GM21447 (cell line): Measurements from ENCODE around the gene TUBB2B.

Experiments
- ATAC-seq: cut with Tn5 transposase; IDR thresholded peaks from one replicate; pipeline ENCODE4 v1.9.1; 2021; ENCODE audit not compliant: unreplicated experiment

The TUBB2B gene

DNA sequence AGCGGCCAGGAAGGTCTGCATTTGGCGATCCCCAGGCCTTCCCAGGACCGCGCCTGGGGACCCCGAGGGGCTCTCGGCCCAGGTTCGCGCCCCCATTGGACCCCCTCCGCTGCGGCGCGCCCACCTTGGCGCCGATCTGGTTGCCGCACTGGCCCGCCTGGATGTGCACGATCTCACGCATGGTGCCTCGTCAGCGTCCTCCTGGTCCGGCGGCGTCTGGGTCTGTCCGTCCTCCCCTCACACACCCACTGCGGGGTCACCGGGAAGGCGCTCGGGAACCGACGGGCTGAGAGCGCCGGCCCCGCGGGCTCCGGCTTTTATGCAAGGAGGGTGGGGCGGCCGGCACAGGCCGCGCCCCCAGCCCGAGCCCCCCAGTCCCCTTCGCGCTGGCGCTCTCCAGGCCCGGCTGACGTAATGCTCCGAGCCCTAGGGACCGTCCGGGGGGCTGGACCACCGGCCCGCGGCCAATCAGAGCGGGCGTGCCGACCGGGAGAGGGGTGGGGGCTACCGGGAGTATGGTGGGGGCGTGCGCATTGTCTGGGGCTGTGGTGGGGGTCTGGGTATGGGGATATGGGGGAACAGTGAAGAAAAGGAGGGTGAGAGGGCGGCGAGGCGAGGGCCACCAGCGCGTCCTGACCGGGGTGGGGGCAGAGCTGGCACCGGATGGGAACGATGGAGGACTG lies at the start of gene TUBB2B:
TUBB2B (minus strand) TSS at position 291 of the 683 bp plus-strand sequence; CDS start at position 181, 110 bp downstream.
- ATAC-seq = no peak

DNA sequence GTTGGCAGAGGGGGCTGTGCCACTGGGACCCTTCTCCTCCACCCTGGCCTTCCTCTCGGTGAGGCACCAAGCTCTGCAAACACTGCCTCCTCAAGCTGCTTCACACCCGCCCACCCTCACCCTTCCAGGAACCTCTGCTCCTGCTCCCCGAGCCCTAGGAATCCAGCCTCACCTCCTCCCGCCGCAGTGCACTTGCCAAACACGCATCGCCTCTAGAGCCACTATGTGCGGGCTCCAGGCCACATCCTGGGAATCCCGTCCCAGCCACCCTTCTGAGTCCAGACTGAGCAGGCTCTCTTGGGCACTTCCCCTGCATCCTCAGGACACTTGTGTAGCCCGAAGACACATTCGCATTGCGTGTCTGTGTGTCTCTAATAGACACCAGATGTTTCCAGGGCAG lies 49.8 kb upstream of the TUBB2B start:
- no peak for ATAC-seq

GRCh38 chr6:3276174-3277167 lies 49.0 kb upstream of the TUBB2B start:
- no peak for ATAC-seq

GRCh38 chr6:3273707-3274521 lies 46.5 kb upstream of the TUBB2B start:
- no peak for ATAC-seq

DNA sequence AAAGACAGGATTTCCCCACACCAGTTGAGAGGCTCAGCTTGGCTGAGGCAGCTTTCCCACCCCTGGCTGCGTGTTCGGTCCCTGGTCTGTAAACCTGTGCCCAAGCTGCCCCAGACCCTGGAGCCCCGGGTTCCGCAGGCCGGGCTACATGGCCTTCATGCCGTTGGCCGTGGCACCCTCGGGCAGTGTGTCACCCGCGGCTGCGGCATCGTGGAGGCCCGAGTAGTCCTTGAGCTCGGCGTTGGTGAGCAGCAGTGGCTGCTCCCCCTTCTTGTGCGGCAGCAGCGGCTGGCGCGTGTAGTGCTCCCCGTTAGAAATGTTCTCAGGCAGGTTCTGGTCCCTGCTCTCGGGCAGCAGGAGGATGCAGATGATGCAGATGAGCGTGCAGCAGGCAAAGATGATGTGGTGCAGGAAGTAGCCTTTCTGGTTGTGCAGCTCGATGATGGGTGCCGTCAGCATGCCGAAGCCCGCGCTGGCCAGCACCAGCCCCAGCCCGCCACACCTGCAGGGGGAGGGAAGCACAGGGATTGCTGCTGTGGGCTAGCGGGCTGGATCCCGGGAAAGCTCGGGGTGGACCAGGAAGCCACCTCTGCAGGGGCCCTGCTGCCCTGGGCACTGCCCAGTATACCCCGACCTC lies 45.6 kb upstream of the TUBB2B start:
- ATAC-seq = no peak

DNA sequence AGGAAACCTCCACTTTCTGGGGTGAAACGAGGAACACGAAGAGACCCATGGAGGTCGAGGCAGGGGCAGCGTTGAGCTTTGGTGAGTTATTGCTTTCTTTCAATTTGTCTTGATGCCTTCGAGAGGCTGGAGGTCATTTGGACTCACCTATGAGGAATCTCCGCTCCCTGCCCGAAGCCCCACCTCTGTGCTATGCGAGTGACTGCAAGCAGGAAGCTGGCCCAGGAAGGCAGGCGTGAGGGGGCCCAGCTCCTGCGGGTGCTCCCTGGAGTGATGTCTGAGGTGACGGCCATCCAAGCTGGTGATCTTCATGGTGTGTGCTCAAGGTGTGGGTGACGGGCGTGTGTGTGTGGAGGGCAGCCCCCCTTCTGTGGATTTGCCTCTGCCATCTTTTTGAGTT lies 44.3 kb upstream of the TUBB2B start:
- ATAC-seq = no peak

DNA sequence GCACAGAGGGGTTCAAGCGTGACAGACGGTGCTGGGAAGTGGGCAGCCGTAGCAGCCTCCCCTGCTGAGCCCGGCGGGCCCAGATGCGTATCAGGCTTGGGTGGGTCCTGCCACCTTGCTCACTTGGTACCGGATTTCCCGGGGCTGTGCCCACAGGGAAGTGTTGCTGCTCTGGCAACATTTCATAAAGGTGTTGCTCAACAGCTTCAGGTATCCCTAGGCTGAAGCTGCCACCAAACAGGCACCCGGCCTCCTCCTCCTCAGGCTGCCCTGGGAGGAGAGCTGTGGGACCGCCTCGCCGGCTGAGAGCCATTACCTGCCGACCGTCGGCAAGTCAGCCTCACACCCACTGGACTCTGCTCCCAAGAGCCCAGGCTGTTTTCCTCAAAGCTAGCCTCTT lies 42.8 kb upstream of the TUBB2B start:
- no peak for ATAC-seq

DNA sequence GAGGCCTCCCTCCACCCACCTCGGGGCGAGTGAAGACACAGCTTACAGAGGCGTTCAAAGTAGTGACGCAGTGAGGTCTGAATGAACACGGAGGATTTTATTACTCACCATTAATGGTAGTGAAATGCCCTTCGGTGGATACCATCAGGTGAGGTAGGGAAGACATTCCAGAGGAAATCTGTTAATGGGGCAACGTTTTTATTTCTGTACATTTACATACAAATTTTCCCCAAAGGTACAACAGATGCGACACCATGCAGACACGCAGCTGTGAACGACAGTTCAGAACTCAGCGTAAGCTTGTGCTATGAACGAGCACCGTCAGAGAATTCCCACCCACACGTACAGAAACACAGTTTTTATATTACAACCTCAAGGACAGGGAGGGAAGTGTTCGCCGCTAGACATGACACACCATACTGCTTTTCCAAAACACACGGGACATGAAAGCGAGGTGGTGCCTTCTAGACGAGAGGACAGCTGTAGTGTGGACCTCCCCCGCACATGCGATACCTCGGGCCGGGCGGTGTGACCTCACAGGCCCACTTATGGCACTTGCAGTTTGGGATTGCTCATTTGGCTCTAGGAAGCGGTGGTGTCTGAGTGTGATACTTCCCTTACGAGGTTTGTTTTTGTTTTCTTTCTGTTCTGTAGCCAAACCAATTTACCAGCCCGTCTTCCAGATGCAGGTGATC lies 42.0 kb upstream of the TUBB2B start:
- no peak for ATAC-seq

DNA sequence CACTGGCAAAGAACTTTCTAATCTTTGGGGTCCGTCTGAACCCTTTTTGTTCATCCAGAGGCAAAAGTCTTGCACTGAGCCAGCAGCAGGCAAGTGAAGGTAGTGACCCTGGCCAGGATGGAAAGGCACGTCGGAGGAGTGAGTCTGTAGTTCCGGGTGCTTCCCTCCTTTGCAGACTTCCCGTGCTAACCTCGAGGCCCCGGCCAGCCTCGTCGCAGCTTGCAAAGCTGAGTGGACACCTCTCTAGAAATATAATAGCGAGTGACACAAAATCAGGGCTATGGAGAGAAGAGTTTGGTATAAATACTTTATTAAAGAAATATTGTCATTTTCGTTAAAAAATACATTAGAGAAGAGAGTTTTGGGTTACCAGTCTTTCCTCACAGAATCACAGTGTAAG lies 41.2 kb upstream of the TUBB2B start:
- ATAC-seq = no peak

- no peak for ATAC-seq
Measured at GRCh38 chr6:3267162-3267561, 39.7 kb upstream of the TUBB2B start.

GRCh38 chr6:3266170-3266569 lies 38.7 kb upstream of the TUBB2B start:
- no peak for ATAC-seq

DNA sequence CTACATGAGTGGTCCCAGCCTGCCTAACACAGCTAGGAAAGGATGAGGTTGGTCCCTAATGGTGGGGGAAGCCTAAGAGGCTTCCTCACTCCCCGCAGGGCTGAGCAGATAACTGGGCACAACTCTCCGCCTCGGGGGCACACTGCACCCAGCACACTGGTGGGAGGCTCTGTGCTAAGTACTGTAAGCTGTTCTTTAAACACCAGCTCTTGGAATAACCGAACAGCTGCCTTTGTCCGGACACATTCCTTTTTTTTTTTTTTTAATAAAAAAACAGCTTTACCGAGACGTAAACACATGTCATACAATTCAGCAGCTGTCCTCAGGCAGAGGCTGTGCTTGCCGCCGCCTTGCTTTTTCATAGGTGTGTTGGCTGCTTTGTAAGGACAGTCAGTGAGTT lies 38.2 kb upstream of the TUBB2B start:
- ATAC-seq = no peak

GRCh38 chr6:3264356-3264755 lies 36.9 kb upstream of the TUBB2B start:
- no peak for ATAC-seq

DNA sequence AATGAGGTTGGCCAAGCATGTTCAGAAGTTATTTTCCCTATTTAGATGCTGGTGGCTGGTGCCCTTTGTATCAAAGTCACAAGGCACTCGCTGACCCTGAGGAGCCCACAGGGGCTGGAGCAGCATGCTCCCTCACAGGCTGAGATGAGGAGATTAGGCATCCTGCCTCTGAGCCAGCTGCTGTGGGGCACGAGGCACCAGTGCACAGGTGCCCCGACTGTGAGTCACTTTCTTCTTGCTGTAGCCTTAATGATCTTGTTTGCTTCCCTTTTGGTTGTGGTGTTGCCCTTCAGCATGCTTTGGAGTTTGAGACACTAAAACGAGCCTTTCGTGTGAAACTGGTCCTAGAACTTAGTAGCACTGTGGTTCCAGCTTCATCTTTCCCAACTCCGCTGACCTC lies 35.6 kb upstream of the TUBB2B start:
- no peak for ATAC-seq

- ATAC-seq = no peak
Measured at GRCh38 chr6:3261921-3262320, 34.5 kb upstream of the TUBB2B start.

- ATAC-seq = no peak
Measured at GRCh38 chr6:3261518-3261820, 34.0 kb upstream of the TUBB2B start.

- ATAC-seq = no peak
Measured at GRCh38 chr6:3260772-3261517, 33.5 kb upstream of the TUBB2B start.

DNA sequence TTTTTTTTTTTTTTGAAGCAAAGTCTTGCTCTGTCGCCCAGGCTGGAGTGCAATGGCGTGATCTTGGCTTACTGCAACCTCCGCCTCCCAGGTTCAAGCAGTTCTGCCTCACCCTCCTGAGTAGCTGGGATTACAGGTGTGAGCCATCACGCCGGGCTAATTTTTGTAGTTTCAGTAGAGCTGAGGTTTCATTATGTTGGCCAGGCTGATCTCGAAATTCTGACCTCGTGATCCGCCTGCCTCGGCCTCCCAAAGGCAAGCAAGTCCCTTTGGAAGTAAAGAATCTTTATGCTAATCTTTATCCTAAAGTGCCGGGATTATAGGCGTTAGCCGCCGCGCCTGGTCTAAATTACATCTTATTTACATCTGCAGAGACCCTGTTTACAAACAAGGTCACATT lies 32.8 kb upstream of the TUBB2B start:
- ATAC-seq = no peak

- peak; percentile 35 for ATAC-seq
Measured at GRCh38 chr6:3259491-3259958, 32.1 kb upstream of the TUBB2B start.
